ENCODE results near the gene DHX9.

Gene DHX9

DNA sequence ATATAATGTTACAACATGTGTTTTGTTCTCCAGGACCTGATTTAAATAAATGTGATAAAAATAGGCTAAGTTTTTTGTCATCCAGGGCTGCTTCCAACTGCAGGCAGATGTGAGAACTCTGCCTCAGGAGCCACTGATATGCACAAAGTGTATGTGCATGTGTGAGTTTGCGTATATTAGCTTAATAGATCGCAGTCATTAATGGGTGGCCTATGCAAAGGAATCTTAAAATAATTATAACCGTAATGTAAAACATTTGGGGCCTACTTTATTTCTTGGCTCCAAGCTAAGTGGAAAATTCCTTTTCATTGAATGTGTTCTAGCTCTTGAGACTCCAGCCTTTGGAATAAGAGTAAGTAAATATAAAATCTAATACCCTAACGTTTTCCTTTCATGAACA is 16.8 kb downstream of the DHX9 start:
- no peak for TF ChIP-seq ZFX (IDR thresholded peaks at IDR 0.05; ENCODE audit: borderline replicate concordance)
- TF ChIP-seq, protein P1, sequence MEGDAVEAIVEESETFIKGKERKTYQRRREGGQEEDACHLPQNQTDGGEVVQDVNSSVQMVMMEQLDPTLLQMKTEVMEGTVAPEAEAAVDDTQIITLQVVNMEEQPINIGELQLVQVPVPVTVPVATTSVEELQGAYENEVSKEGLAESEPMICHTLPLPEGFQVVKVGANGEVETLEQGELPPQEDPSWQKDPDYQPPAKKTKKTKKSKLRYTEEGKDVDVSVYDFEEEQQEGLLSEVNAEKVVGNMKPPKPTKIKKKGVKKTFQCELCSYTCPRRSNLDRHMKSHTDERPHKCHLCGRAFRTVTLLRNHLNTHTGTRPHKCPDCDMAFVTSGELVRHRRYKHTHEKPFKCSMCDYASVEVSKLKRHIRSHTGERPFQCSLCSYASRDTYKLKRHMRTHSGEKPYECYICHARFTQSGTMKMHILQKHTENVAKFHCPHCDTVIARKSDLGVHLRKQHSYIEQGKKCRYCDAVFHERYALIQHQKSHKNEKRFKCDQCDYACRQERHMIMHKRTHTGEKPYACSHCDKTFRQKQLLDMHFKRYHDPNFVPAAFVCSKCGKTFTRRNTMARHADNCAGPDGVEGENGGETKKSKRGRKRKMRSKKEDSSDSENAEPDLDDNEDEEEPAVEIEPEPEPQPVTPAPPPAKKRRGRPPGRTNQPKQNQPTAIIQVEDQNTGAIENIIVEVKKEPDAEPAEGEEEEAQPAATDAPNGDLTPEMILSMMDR (IDR thresholded peaks at IDR 0.05) = no peak
- H3K27ac ChIP-seq = no peak overlapping the region

DNA sequence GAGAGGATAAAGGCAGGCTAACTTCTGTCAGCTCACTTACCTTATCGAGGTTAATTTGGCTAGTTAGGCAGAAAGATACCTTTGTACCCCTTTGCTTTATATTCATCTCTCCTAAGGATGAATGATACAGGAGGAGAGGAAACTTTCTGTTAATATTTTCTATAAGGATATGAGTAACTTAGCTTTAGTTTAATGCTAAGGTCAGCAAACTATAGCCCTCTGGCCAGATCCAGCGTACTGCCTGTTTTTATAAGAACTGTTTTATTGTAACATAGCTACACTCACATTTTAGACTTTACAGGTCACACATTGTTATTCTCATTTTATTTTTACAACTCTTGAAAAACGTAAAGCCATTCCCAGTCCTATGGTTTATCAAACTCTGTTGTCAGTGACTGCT is 18.1 kb downstream of the DHX9 start:
- TF ChIP-seq, protein P1 (IDR thresholded peaks at IDR 0.05) = no peak
- no peak for TF ChIP-seq ZFX (IDR thresholded peaks at IDR 0.05; ENCODE audit: borderline replicate concordance)
- H3K27ac ChIP-seq = no peak overlapping the region

DNA sequence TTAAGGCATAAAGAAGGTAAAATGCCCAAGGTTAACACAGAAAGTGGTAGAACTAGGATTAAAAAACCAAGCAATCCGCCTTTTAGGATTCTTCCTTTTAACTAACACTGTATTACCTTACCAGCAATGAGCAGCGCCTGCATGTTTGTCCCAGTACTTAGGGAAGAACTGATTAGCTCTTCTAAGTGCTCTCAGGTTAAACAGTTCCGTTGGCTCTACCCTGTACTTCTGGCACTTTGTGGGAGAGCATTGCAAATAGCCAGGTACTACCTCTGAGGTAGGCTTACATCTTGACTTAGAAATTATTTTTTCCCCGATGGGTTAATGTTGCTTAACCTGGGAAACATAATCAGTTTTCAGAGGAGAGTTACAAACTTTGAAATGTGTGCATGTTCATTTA is 21.5 kb downstream of the DHX9 start:
- H3K27ac ChIP-seq = no peak overlapping the region; the same call in 1 of the 2 replicates
- TF ChIP-seq, protein P1 (IDR thresholded peaks at IDR 0.05) = no peak
- TF ChIP-seq ZFX (IDR thresholded peaks at IDR 0.05; ENCODE audit: borderline replicate concordance) = no peak

GRCh38 chr1:182861994-182862393 is 22.8 kb downstream of the DHX9 start:
- TF ChIP-seq ZFX (IDR thresholded peaks at IDR 0.05; ENCODE audit: borderline replicate concordance) = no peak
- TF ChIP-seq, protein P1 (IDR thresholded peaks at IDR 0.05) = no peak
- no peak overlapping the region for H3K27ac ChIP-seq

DNA sequence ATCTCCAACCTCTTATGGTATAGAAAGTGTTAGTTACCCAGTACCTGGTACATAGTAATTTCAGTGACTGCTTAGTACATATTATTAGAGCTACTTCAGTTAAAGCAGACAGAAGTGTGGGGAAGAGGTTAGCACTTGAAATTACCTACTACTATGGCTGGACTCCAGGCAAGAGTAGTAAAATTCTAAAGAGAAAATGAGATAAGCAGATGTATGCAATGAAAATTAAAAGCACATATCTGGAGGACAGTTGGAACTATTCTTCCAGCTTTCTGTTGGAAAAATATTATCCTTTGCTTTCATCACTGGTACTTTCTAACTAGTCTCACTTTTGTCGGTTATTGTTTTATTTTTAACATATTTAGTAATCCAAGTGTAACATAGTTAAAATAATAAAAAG is 23.7 kb downstream of the DHX9 start:
- no peak for TF ChIP-seq ZFX (IDR thresholded peaks at IDR 0.05; ENCODE audit: borderline replicate concordance)
- TF ChIP-seq, protein P1 (IDR thresholded peaks at IDR 0.05) = no peak
- no peak overlapping the region for H3K27ac ChIP-seq

- no peak overlapping the region for H3K27ac ChIP-seq
- TF ChIP-seq, protein P1 (IDR thresholded peaks at IDR 0.05) = no peak
- TF ChIP-seq ZFX (IDR thresholded peaks at IDR 0.05; ENCODE audit: borderline replicate concordance) = no peak
Observed at GRCh38 chr1:182863940-182864339, 24.8 kb downstream of the DHX9 start.

GRCh38 chr1:182867861-182868260 is 28.7 kb downstream of the DHX9 start:
- no peak overlapping the region for H3K27ac ChIP-seq
- TF ChIP-seq, protein P1 (IDR thresholded peaks at IDR 0.05) = no peak
- TF ChIP-seq ZFX (IDR thresholded peaks at IDR 0.05; ENCODE audit: borderline replicate concordance) = no peak

Measured in 22Rv1 (cell line).